Vagina (tissue), 2 donors: ENCODE data around the gene KDM8. TPM values are rescaled to one million over a fixed set of nuclear protein-coding genes. Genes with fewer than 3 reads are reported as not detected.

Experiments
- DNase-seq, 2 donors: peaks; one replicate each; pipeline ENCODE4 v3.0.0-alpha.2; 2017; ENCODE audit errors: extremely low spot score in 2 of 2
- H3K27ac ChIP-seq: fragments of 200-600 bp; sonication (generic); one replicate; pipeline ENCODE4 v1.5.1; 2019
- H3K27me3 ChIP-seq: fragments of 200-600 bp; sonication (generic); one replicate; pipeline ENCODE4 v1.5.1; 2019
- H3K36me3 ChIP-seq, 2 donors: fragments of 200-600 bp; sonication (generic); one replicate each; pipeline ENCODE4 v1.5.1; 2017 to 2019
- H3K4me1 ChIP-seq: fragments of 200-600 bp; sonication (generic); one replicate; pipeline ENCODE4 v1.5.1; 2019
- H3K4me3 ChIP-seq, 2 donors: fragments of 200-600 bp; sonication (generic); 1 replicate in 1 of 2; 2 replicates in 1 of 2; pipeline ENCODE4 v1.5.1; 2016 to 2019
- H3K9me3 ChIP-seq: fragments of 200-600 bp; sonication (generic); one replicate; pipeline ENCODE4 v1.5.1; 2019
- CTCF ChIP-seq, 3 experiments: fragments of 450-650 bp in 2 of 3; fragments of 200-600 bp in 1 of 3; sonication (generic) in 1 of 3; IDR thresholded peaks; one replicate each; pipeline ENCODE4 v1.5.1; 2017 to 2019; ENCODE audit warnings: antibody characterized with exemption in 3 of 3, mild to moderate bottlenecking in 2 of 3, moderate library complexity in 2 of 3
- POLR2A ChIP-seq, 2 donors: fragments of 450-650 bp; IDR thresholded peaks; one replicate each; pipeline ENCODE4 v1.6.1; 2017; ENCODE audit warnings: antibody characterized with exemption in 2 of 2, mild to moderate bottlenecking in 2 of 2, moderate library complexity in 2 of 2
- POLR2AphosphoS5 ChIP-seq, 2 donors: sonication (generic); formaldehyde crosslinking; IDR thresholded peaks; one replicate each; pipeline ENCODE4 v1.9.0; 2017; ENCODE audit warnings: antibody characterized with exemption in 2 of 2, mild to moderate bottlenecking in 2 of 2, low read depth in 1 of 2; ENCODE audit not compliant: insufficient read depth in 1 of 2
- intact Hi-C: fragments of 100-400 bp; cut with DNase I; formaldehyde crosslinking; loops from one replicate; pipeline ENCODE4 v1.15.1; 2023
- total RNA-seq: library from RNA; depleted of rRNA; stranded (reverse); fragments of >200 nt; gene quantifications from one replicate; pipeline ENCODE4 v1.2.3, GENCODE V29; 2016

Gene KDM8
- total RNA-seq, 1 donor from 2014 or later, result 1.5 TPM

GRCh38 chr16:27236635-27237218 lies 33.4 kb downstream of the KDM8 start:
- intact Hi-C loops, result loop anchor here (5.0 kb wide), 1 partner anchor 131 kb away; no protein-coding TSS in a partner anchor
- H3K4me3 ChIP-seq, result no peak overlapping the region
- H3K27ac ChIP-seq, result peak overlapping the region; percentile 60
- TF ChIP-seq POLR2A (IDR thresholded peaks at IDR 0.05), result no peak
- TF ChIP-seq CTCF (IDR thresholded peaks at IDR 0.05), result no peak
- TF ChIP-seq POLR2AphosphoS5 (IDR thresholded peaks at IDR 0.05; ENCODE audit: insufficient read depth in 1 of 2, low read depth in 1 of 2), result no peak
- H3K27me3 ChIP-seq, result no peaks in the 10 kb centered on the region
- DNase-seq, result no peak
- H3K4me1 ChIP-seq, result peaks cover 50% of the 10 kb centered on the region
- H3K9me3 ChIP-seq, result no peaks in the 10 kb centered on the region
- peaks cover 0 to 3% of the 10 kb centered on the region in 2 donors for H3K36me3 ChIP-seq

GRCh38 chr16:27237219-27238015 lies 34.1 kb downstream of the KDM8 start:
- DNase-seq, result no peak
- Histone ChIP-seq H3K9me3 (no peaks in the 10 kb centered on the region), H3K27ac (peak overlapping the region; percentile 60), H3K4me1 (peaks cover 57% of the 10 kb centered on the region), H3K4me3 (no peak overlapping the region), H3K36me3 (no peaks in the 10 kb centered on the region), H3K27me3 (no peaks in the 10 kb centered on the region)
- TF ChIP-seq CTCF (IDR thresholded peaks at IDR 0.05) (no peak), POLR2AphosphoS5 (IDR thresholded peaks at IDR 0.05; ENCODE audit: insufficient read depth in 1 of 2, low read depth in 1 of 2) (peak in 1 of 2 donors; percentile 33), POLR2A (IDR thresholded peaks at IDR 0.05) (no peak)
- intact Hi-C loops, result loop anchor here (5.0 kb wide), 1 partner anchor 130 kb away; no protein-coding TSS in a partner anchor

DNA sequence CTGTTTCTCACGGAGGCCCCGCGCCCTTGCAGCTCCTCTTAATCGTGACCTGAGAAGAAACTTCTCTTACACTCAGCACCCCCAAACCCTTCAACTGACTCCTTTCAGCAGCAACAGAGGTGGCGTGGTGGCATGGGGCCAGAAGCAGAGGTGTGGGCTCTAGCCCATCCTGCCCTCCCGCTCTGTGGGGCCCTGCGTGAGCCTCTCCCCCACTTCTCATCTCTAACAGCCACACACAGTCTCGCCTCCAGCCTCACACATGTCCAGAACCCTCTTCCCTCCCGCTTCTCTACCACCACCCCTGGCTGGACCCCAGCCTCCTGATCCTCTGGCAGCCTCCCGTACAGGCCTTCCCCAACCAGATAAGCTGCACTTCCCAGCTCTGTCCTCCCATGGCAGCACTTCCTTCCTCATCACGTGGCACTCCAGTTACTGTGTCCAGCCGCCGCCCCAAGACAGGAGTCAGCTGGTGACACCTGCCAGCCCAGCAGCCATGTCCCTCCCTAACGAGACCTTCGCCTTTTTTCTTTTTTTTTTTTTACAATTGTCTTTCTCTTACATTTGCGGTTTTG lies 34.8 kb downstream of the KDM8 start:
- H3K36me3 ChIP-seq, result no peaks in the 10 kb centered on the region
- H3K9me3 ChIP-seq, result no peaks in the 10 kb centered on the region
- H3K4me1 ChIP-seq, result peaks cover 64% of the 10 kb centered on the region
- TF ChIP-seq POLR2AphosphoS5 (IDR thresholded peaks at IDR 0.05; ENCODE audit: insufficient read depth in 1 of 2, low read depth in 1 of 2) (no peak), POLR2A (IDR thresholded peaks at IDR 0.05) (no peak), CTCF (IDR thresholded peaks at IDR 0.05) (no peak)
- H3K4me3 ChIP-seq, result no peak overlapping the region
- intact Hi-C loops, result loop anchor here (5.0 kb wide), 1 partner anchor 129 kb away; no protein-coding TSS in a partner anchor
- peak overlapping the region; percentile 60 for H3K27ac ChIP-seq
- H3K27me3 ChIP-seq, result no peaks in the 10 kb centered on the region
- DNase-seq, result no peak

DNA sequence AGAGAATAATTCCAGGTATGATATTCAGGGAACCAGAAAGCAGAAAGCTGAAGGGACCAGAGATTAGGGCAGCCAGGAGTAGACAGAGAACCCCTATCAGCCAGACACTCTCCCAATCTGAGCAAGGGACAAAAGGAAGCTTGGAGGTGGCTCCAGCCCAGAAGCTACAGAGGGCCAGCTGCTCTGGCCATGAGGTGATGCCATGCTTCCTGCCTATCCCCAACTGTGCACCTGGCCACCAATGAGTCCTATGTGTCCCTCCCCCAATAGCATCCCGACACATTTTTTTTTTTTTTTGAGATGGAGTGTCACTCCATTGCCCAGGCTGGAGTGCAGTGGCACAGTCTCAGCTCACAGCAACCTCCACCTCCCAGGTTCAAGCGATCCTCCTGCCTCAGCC lies 35.3 kb downstream of the KDM8 start:
- peak overlapping the region; percentile 60 for H3K27ac ChIP-seq
- no peaks in the 10 kb centered on the region for H3K27me3 ChIP-seq
- H3K9me3 ChIP-seq, result no peaks in the 10 kb centered on the region
- no peak for DNase-seq
- intact Hi-C loops, result loop anchor here (5.0 kb wide), 1 partner anchor 129 kb away; no protein-coding TSS in a partner anchor
- no peak overlapping the region for H3K4me3 ChIP-seq
- peaks cover 69% of the 10 kb centered on the region for H3K4me1 ChIP-seq
- TF ChIP-seq CTCF (IDR thresholded peaks at IDR 0.05), result no peak
- TF ChIP-seq POLR2AphosphoS5 (IDR thresholded peaks at IDR 0.05; ENCODE audit: insufficient read depth in 1 of 2, low read depth in 1 of 2), result no peak
- TF ChIP-seq POLR2A (IDR thresholded peaks at IDR 0.05), result no peak
- no peaks in the 10 kb centered on the region for H3K36me3 ChIP-seq
